Activated CD8-positive, alpha-beta T cell treated with anti-CD3 and anti-CD28 coated beads, Interleukin-2, amount 10 ng/mL, durations not matched to agents 7 days and 5 days (primary cell): Measurements from ENCODE around the gene NMNAT2. TPM values are rescaled to one million over a fixed set of nuclear protein-coding genes. Genes with fewer than 3 reads are reported as not detected.

Source experiments
- ATAC-seq: fragments of 150-1000 bp; cut with Tn5 transposase; one replicate; pipeline ENCODE4 v1.10.0; 2021; ENCODE audit warnings: moderate library complexity
- CTCF ChIA-PET: fragments of 350-600 bp; sonication (Branson Sonifier 250); formaldehyde crosslinking; loops from one replicate; lab custom pipeline; 2021; ENCODE audit warnings: antibody characterized with exemption; lab: Charles Lee
- POLR2A ChIA-PET: fragments of 350-600 bp; sonication (Branson Sonifier 250); formaldehyde crosslinking; loops from one replicate; lab custom pipeline; 2021; ENCODE audit warnings: antibody characterized with exemption; lab: Charles Lee
- DNase-seq: peaks from one replicate; pipeline ENCODE4 v3.0.0-alpha.2; 2020
- H3K27ac Mint-ChIP-seq: one replicate; pipeline ENCODE4 v1.8.0; 2021; ENCODE audit warnings: mild to moderate bottlenecking, mixed read lengths
- H3K27me3 Mint-ChIP-seq: one replicate; pipeline ENCODE4 v1.8.0; 2021; ENCODE audit warnings: low read depth, mixed read lengths
- H3K36me3 Mint-ChIP-seq: one replicate; pipeline ENCODE4 v1.8.0; 2021; ENCODE audit warnings: low read depth, mixed read lengths
- H3K4me1 Mint-ChIP-seq: one replicate; pipeline ENCODE4 v1.8.0; 2021; ENCODE audit warnings: low read depth, mixed read lengths
- H3K4me3 Mint-ChIP-seq: one replicate; pipeline ENCODE4 v1.8.0; 2021; ENCODE audit warnings: mild to moderate bottlenecking, mixed read lengths
- H3K9me3 Mint-ChIP-seq: one replicate; pipeline ENCODE4 v1.8.0; 2022; ENCODE audit warnings: mixed read lengths; ENCODE audit not compliant: insufficient read depth
- total RNA-seq, 2 experiments: library from RNA; stranded (reverse); gene quantifications; one replicate each; pipeline ENCODE4 v1.2.3, GENCODE V29; 2021

Gene NMNAT2
- not detected for total RNA-seq

DNA sequence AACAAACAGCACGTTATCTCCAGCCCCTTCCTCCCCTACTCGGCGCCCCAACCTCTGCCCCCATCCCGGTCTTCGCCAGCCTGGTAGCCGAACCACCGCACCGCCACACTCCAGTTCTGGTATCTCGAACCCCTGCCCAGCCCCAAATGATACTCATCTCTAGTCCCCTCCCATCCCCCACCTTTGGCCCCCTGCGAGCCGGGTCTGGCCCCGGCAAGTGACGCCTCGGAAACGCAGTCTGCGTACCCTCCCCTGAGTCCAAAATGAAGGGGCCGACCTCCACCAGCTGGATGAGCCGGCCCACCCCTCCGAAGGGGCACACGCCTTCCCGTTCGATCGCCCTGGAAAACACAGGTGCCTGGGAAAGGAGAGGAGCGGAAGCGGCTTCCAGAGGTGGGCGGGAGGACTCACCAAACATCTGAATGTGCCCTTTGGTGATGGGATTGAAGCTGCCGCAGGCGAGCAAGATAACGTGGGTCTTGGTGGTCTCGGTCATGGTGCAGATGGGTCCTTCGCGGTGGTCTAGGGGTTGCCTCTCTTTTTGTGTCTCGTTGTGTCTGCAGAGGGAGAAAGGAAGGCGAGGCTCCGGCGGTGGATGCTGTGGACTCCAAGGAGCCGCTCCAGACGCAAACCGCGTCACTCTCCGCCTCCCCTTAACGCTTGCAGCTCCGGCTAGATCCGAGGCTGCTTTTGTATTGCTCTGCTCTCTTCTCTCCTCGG, at the start of gene NMNAT2:
TSS of gene NMNAT2 (minus strand) at position 609 of the 720 bp plus-strand sequence. CDS start at position 496, 113 bp downstream.
- ChIA-PET CTCF (no interaction called here), POLR2A (no interaction called here)
- Mint-ChIP-seq H3K36me3 (no peaks in the 10 kb centered on the region), H3K9me3 (no peaks in the 10 kb centered on the region), H3K27me3 (peaks cover 54% of the 10 kb centered on the region), H3K27ac (no peak within 1 kb of the TSS), H3K4me3 (peak within 1 kb of the TSS; percentile 15), H3K4me1 (peaks cover 19% of the 10 kb centered on the region)
- no peak for DNase-seq
- no peak for ATAC-seq

DNA sequence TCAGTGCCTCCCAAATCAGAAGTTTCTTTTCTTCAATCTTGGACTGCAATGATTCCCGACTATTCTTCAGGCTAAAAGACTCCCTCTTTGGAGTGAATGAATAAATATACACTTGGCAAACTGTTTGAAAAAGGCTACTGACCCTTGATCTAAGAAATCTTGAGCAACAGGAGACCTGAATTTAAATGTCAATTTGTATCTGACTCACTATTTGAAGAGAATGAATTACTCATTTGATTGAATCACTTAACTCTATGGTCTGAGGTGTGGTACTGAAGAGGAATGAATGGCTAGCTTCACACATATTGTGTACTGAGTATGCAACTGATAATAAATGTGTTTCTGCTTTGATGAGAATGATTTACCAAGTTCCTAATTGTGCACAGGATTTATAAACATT, 49.5 kb upstream of the NMNAT2 start:
- Mint-ChIP-seq H3K9me3 (no peaks in the 10 kb centered on the region), H3K36me3 (peaks cover 4% of the 10 kb centered on the region), H3K27me3 (peaks cover 24% of the 10 kb centered on the region), H3K4me3 (no peak overlapping the region), H3K27ac (no peak overlapping the region), H3K4me1 (peaks cover 13% of the 10 kb centered on the region)
- ChIA-PET CTCF (interaction anchor here (0.7 to 1.5 kb wide), 3 partner anchors 32 to 188 kb away, joined by 3 to 8 read pairs (median 3); no protein-coding TSS in a partner anchor), POLR2A (no interaction called here)
- ATAC-seq: no peak
- no peak for DNase-seq

DNA sequence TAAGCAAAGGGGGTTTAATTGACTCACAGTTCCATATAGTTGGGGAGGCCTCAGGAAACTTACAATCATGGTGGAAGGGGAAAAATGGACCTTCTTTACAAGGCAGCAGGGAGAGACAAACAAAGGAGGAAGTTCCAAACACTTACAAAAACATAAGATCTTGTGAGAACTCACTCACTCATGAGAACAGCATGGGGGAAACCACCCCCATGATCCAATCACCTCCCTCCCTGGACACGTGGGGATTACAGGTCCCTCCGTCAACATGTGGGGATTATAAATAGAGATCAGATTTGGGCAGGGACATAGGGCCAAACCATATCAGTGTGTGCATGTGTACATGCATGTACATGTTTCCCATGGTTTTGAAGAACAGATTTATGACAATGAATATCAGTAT, 48.6 kb upstream of the NMNAT2 start:
- Mint-ChIP-seq H3K4me3 (no peak overlapping the region), H3K4me1 (peaks cover 13% of the 10 kb centered on the region), H3K27ac (no peak overlapping the region), H3K9me3 (no peaks in the 10 kb centered on the region), H3K36me3 (peaks cover 2% of the 10 kb centered on the region), H3K27me3 (peaks cover 31% of the 10 kb centered on the region)
- ATAC-seq (no peak), DNase-seq (no peak)
- ChIA-PET POLR2A (no interaction called here), CTCF (interaction anchor here (1.2 to 1.5 kb wide), 2 partner anchors 78 to 166 kb away, joined by 3 to 5 read pairs; no protein-coding TSS in a partner anchor)

DNA sequence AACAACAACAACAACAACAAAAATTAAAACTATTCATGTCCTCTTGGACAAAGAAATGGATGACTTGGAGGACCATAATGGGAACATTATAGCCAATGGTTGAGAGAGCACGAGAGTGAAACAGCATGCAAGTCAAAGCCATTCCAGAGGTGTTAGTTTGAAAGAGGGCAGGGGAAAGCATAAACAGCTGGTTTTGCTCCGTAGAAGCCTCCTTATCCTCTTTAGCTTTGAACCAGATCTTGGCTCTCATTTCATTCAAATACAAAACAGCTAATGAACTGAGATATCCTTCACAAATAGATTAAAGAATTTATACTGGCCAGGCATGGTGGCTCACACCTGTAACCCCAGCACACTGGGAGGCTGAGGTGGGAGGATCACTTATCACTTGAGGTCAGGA, 45.4 kb upstream of the NMNAT2 start:
- H3K4me1 Mint-ChIP-seq: no peaks in the 10 kb centered on the region
- H3K36me3 Mint-ChIP-seq: no peaks in the 10 kb centered on the region
- ChIA-PET POLR2A (no interaction called here), CTCF (no interaction called here)
- DNase-seq (no peak), ATAC-seq (no peak)
- H3K27me3 Mint-ChIP-seq: peaks cover 43% of the 10 kb centered on the region
- H3K4me3 Mint-ChIP-seq: no peak overlapping the region
- no peak overlapping the region for H3K27ac Mint-ChIP-seq
- H3K9me3 Mint-ChIP-seq: no peaks in the 10 kb centered on the region

DNA sequence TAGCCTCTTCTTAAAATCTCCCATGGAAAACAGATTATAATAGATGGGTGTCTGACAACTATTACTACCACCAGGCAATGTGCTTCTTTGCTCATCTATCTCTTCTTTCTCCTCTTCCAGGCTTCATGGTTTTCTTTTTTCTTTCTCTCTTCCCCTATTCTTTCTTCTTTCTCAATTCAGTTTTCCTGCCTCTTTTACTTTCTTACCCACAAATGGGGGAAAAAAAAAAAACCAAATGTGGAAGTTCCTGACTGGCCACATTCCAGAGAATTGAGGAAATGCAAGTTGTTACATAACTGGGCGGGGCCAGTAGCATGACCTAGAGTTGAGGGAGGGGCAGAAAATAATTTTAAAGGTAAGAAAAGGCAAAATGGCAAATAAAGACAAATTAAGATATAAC, 43.2 kb upstream of the NMNAT2 start:
- ATAC-seq: no peak
- H3K4me1 Mint-ChIP-seq: no peaks in the 10 kb centered on the region
- no peaks in the 10 kb centered on the region for H3K9me3 Mint-ChIP-seq
- H3K36me3 Mint-ChIP-seq: no peaks in the 10 kb centered on the region
- POLR2A ChIA-PET: no interaction called here
- DNase-seq: no peak
- H3K27ac Mint-ChIP-seq: no peak overlapping the region
- H3K4me3 Mint-ChIP-seq: no peak overlapping the region
- H3K27me3 Mint-ChIP-seq: peaks cover 41% of the 10 kb centered on the region
- CTCF ChIA-PET: no interaction called here

DNA sequence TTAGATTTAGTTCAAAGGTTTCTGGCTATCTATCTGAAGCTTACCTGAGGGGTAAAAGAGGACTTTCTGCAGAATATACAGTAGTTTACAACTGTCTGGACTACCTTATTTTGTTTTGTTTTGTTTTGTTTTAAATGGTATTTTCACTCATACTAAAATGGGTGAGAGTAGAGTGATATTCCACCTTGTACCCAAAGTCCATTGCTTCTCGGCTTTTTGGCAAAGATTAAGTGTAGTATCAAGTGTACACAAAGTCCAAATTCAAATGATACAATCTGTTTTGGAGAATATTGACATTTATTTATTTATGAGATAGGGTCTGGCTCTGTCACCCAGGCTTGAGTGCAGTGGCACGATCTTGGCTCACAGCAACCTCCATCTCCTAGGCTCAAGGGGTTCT, 42.4 kb upstream of the NMNAT2 start:
- Mint-ChIP-seq H3K4me3 (no peak overlapping the region), H3K27me3 (peaks cover 42% of the 10 kb centered on the region), H3K4me1 (no peaks in the 10 kb centered on the region), H3K9me3 (no peaks in the 10 kb centered on the region), H3K27ac (no peak overlapping the region), H3K36me3 (no peaks in the 10 kb centered on the region)
- POLR2A ChIA-PET: no interaction called here
- no peak for DNase-seq
- no peak for ATAC-seq
- CTCF ChIA-PET: no interaction called here

DNA sequence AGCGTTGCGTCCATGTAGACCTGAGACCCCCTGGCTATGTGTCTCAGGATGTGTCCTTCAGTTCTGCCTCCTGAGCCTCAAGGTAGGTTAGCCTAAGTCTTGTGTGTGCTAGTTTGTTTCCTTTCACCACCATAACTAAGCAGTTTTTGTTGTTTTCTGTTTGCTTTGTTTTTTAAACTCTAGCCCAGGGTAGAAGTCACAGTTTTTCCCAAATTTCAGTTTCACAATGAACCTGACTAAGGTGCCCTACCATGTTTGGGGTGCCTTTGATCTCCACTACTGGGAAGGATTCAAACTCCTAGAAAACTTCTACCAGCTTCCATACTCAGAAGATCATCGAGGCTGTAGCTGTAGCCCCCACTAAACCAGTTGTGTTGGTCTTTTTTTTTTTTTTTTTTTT, 39.3 kb upstream of the NMNAT2 start:
- Mint-ChIP-seq H3K27me3 (peaks cover 23% of the 10 kb centered on the region), H3K4me3 (no peak overlapping the region), H3K4me1 (no peaks in the 10 kb centered on the region), H3K27ac (no peak overlapping the region), H3K36me3 (no peaks in the 10 kb centered on the region), H3K9me3 (no peaks in the 10 kb centered on the region)
- POLR2A ChIA-PET: no interaction called here
- no peak for DNase-seq
- CTCF ChIA-PET: no interaction called here
- no peak for ATAC-seq

DNA sequence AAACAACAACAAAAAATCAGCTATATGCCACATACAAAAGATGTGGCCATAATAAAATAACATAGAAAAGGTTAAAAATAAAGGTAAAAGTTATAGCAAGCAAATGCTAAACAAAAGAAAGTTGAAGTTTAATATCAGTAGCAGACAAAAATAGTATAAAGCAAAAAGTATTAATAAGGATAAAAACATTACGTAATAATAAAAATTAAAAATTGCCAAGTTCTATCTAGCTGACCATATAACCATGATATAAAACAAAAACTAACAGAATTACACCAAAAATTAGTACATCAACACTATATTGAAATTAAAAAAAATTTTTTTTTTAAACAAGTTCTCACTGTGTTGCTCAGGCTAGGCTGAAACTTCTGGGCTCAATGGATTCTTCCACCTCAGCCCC, 38.6 kb upstream of the NMNAT2 start:
- DNase-seq: no peak
- Mint-ChIP-seq H3K4me1 (no peaks in the 10 kb centered on the region), H3K27me3 (peaks cover 19% of the 10 kb centered on the region), H3K27ac (no peak overlapping the region), H3K4me3 (no peak overlapping the region), H3K9me3 (no peaks in the 10 kb centered on the region), H3K36me3 (no peaks in the 10 kb centered on the region)
- ChIA-PET CTCF (no interaction called here), POLR2A (no interaction called here)
- ATAC-seq: no peak

DNA sequence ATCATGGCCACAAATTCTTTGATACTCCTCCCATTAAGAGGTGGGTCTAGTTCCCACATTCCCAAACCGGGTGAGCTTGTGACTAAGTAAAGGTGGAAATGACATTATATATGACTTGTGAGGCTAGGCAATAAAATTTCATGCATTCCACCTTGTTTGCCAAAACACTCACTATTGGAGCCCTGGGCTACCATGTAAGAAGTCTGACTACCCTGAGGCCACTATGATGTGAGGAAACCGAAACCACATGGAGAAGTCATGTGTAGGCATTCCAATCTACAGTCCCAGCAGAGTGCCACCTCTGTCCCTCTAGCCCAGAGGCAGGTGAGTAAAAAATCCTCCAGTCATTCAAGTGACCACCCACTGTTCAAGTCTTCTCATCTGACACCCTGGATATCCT, 36.2 kb upstream of the NMNAT2 start:
- CTCF ChIA-PET: no interaction called here

DNA sequence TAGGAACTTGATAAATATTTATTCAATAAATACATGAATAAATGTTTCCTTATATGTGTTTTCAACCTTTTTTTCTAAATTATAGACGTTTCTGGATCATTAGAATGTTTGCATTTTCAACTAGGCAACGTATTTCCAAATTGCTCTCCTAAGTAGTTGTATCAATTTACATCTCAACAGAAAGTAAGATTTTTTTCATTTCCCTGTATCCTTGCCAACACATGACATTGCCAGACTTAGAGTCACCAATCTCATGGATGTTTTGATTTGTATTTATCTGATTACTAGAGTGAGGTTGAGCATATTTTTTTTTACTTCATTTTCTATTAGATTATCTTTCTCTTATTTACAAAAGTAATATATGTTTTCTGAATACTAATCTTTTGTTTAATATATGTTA, 31.9 kb upstream of the NMNAT2 start:
- ATAC-seq (no peak), DNase-seq (no peak)
- Mint-ChIP-seq H3K9me3 (no peaks in the 10 kb centered on the region), H3K4me3 (no peak overlapping the region), H3K4me1 (no peaks in the 10 kb centered on the region), H3K36me3 (no peaks in the 10 kb centered on the region), H3K27ac (no peak overlapping the region), H3K27me3 (peaks cover 3% of the 10 kb centered on the region)
- POLR2A ChIA-PET: no interaction called here
- CTCF ChIA-PET: no interaction called here

More for the DNA sequence above, 36.2 kb upstream of the NMNAT2 start:
- DNase-seq: no peak
- Mint-ChIP-seq H3K36me3 (no peaks in the 10 kb centered on the region), H3K9me3 (no peaks in the 10 kb centered on the region), H3K27ac (no peak overlapping the region), H3K4me1 (no peaks in the 10 kb centered on the region), H3K27me3 (peaks cover 11% of the 10 kb centered on the region), H3K4me3 (no peak overlapping the region)
- POLR2A ChIA-PET: no interaction called here
- ATAC-seq: no peak

DNA sequence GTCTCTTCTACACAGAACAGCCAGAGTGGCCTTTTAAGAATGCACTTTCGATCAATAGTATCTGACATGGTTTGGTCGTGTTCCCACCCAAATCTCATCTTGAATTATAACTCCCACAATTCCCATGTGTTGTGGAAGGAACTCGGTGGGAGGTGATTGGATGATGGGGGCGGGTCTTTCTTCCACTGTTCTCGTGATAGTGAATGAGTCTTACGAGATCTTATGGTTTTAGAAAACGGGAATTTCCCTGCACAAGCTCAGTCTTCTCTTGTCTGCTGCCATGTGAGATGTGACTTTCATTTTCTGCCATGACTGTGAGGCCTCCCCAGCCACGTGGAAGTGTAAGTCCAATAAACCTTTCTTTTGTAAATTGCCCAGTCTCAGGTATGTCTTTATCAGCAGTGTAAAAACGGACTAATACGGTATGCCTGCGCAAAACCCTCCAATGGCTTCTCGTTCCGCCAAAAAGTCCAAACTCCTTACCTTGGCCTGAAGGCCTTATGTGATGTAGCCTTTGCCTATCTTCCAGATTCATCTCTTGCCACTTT, 31.1 kb upstream of the NMNAT2 start:
- POLR2A ChIA-PET: no interaction called here
- peaks cover 3% of the 10 kb centered on the region for H3K27me3 Mint-ChIP-seq
- no peak overlapping the region for H3K4me3 Mint-ChIP-seq
- no peak overlapping the region for H3K27ac Mint-ChIP-seq
- H3K4me1 Mint-ChIP-seq: no peaks in the 10 kb centered on the region
- CTCF ChIA-PET: no interaction called here
- H3K36me3 Mint-ChIP-seq: no peaks in the 10 kb centered on the region
- no peak for DNase-seq
- no peaks in the 10 kb centered on the region for H3K9me3 Mint-ChIP-seq
- ATAC-seq: no peak

DNA sequence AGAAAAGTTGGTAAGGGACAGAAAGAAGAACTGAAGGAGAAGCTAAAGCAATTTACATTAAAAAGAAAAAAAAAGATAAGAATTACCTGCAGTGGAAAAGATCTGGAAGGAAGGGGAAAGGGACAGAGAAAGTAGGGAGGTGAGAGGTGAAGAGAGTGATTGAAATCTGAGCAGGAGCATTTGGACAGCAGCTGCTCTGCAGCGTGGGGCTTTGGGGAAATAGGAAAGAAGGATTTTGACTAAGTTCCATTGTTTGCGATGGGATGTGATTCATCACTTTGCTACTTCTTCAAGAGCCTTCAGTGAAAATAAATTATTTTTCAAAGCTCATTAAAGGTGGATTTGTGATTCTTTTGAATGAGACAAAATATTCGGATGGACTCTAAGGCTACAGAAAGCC, 26.1 kb upstream of the NMNAT2 start:
- peaks cover 17% of the 10 kb centered on the region for H3K27me3 Mint-ChIP-seq
- H3K9me3 Mint-ChIP-seq: no peaks in the 10 kb centered on the region
- no peak for ATAC-seq
- H3K36me3 Mint-ChIP-seq: no peaks in the 10 kb centered on the region
- H3K4me1 Mint-ChIP-seq: no peaks in the 10 kb centered on the region
- CTCF ChIA-PET: no interaction called here
- no peak overlapping the region for H3K4me3 Mint-ChIP-seq
- DNase-seq: no peak
- H3K27ac Mint-ChIP-seq: no peak overlapping the region
- POLR2A ChIA-PET: no interaction called here
